HG02938 (cell line): Measurements from ENCODE around the gene CDC73.
"Not testable (repeated sequence)": the region's sequence is repeated elsewhere in the genome, so short reads cannot be mapped to it uniquely, and the experiment has no call there.

Experiments used
- ATAC-seq: cut with Tn5 transposase; IDR thresholded peaks from one replicate; pipeline ENCODE4 v1.9.1; 2021; ENCODE audit warnings: mild to moderate bottlenecking, moderate library complexity; ENCODE audit not compliant: unreplicated experiment

The CDC73 gene

DNA sequence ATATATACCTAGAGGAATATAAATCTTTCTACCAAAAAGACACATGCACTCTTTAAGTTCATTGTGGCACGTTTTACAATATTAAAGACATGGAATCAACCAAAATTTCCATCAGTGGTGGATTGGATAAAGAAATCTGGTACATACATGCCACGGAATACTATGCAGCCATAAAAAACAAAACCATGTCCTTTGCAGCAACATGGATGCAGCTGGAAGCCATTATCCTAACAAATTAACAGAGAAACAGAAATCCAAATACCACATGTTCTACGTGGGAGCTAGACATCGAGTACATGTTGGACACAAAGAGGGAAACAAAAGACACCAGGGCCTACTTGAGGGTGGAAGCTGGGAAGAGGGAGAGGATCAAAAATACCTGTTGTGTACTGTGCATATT lies 97.6 kb downstream of the CDC73 start:
- ATAC-seq: no peak

GRCh38 chr1:193221651-193222050 lies 99.8 kb downstream of the CDC73 start:
- ATAC-seq: no peak

DNA sequence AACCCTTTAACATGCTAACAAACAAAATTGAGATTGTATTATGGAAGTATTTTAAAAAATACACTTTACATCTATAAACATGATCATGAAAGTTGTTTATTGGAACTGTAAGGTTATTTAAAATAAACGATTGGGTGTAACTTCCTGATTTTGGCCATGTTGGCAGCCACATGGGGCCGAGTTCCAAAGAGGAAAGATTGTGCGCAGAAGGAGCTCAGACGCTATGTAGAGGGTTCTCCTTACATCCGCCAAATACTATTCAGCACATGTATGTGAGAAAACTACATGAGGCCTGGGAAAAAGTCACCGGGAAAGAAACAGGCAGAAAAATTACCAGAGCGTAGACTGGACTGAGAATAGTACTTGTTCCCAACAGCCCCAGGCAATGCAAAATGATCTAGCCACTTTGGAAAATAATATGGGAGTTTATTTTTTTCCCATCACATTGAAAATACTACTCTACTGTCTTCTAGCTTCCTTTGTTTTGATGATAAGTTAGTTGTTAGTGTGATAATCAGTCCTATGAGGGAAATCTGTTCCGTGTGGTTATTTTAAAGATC lies 100.3 kb downstream of the CDC73 start:
- no peak for ATAC-seq

GRCh38 chr1:193229136-193229535 lies 107.3 kb downstream of the CDC73 start:
- ATAC-seq: no peak

DNA sequence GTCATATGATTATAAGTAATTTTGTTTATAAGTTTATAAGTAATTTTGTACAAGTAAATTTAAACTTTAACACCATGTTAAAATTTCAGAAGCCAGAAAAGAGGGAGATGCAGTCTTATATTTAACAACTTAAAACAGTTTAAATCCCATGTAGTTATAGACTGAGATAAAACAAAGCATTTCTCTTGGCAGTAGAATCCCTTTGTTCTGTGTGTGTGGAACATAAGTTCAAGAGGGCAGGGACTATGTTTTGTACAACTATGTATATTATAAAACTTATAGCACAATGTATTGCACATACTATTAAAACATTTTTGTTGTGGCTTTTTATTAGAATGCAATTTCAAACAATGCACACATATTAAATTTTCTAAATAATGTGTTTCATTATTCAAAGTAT lies 109.3 kb downstream of the CDC73 start:
- ATAC-seq: not testable (repeated sequence)

GRCh38 chr1:193234530-193234929 lies 112.7 kb downstream of the CDC73 start:
- ATAC-seq: no peak

- ATAC-seq: no peak
These were observed 115.6 kb downstream of the CDC73 start for GRCh38 chr1:193237381-193237978.

- no peak for ATAC-seq
These were observed 118.8 kb downstream of the CDC73 start for GRCh38 chr1:193240609-193241008.

DNA sequence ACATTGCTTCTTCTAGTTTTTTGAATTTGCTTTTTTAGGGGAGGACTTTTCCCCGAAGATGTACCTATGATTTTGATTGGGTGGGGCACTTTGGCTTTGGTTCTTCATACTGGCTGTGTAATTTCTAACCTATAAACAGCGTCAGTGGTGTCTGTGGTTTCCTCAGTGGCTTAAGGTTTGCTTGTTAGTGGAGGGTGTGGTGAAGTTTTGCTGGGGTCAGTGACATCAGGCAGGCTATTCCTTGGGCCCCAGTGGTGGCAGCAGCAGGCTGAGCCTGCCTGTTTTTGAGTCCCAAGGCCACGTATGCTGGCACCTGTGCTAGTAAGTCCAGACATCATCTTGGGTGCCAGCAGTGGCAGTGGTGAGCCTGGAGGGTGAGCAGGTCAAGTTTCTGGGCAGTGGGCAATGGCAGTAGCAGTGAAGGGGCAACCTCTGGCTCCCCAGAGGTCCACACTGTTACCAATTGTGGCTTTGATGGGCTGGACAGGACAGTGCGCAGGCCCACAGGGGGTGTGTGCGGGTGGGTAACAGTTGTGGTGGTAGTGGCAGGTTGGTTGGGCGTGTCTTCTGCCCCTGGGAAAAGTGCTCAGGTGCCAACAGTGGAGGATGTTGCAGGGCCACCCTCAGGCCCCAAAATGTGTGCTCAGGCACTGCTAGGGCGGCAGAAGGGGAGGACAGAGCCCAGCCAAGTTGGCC lies 119.4 kb downstream of the CDC73 start:
- no peak for ATAC-seq

DNA sequence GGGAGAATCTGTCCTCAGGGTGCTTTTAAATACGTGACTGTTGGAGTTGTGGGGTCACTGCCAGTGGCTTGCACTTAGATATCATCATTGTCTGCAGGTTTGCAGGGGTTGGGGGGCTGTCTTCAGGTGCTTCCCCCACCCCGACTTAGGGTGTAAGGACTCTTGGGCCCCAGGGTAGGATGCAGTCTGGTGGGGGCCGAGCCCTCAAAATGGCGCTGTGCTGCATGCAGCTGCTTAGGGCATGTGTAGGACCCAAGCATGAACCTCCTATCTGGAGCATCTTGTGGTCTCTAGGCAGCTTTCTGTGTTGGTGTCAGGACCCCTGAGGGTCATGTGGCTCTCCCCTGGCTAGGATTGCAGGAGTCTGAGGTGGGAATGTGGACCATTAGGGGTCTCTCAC lies 120.2 kb downstream of the CDC73 start:
- ATAC-seq: no peak

- no peak for ATAC-seq
These were observed 127.4 kb downstream of the CDC73 start for GRCh38 chr1:193249187-193249586.

DNA sequence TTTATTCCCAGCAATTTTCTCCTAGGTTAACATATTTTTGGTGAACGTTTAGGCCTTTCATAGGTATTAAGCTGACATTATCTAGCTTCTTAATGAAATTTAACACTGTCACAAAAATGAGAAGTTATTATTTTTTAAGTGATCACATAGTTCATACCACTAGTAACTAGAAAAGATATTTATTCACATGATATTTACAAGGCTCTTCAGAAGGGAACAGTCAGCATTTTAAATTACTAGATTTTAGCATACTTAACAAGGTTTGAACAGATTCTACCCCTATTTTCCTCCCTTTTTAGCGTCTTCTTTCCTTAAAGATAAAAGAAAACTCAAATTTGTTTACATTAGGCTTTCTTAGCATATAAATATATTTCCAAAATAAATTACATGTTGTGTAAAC lies 130.1 kb downstream of the CDC73 start:
- no peak for ATAC-seq

GRCh38 chr1:193256019-193256418 lies 134.2 kb downstream of the CDC73 start:
- no peak for ATAC-seq

GRCh38 chr1:193259636-193260035 lies 137.8 kb downstream of the CDC73 start:
- no peak for ATAC-seq

DNA sequence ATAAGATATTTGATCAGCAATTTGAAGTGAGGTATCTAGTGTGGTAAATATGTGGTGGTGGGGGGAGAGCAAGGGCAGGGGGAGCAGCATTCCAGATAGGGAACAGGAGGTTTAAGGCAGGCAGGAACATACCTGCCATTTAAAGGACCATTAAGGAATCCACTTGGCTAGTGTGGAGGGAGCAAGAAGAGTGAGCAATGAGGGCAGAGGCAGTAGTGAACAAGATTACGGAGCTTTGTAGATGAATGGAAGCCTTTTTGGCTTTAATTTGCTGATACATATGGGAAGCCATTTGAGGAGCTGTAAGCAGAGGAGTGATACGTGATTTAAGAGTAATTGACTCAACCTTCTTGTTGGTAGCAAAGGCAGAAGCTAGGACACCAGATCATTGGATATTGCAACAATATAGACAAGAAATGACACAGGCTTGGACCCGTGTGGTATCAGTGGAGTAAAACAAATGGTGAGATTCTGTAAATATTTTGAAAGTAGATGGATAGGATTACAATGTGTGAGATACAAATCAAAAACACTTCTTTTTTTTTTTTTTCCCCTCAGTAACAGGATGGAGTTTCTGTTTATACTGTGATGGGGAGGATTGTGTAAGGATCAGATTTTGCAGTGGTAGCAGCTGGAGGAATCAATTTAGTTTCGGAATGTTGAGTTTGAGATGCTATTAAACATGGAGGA lies 138.4 kb downstream of the CDC73 start:
- ATAC-seq: no peak

GRCh38 chr1:193260896-193261295 lies 139.1 kb downstream of the CDC73 start:
- no peak for ATAC-seq

DNA sequence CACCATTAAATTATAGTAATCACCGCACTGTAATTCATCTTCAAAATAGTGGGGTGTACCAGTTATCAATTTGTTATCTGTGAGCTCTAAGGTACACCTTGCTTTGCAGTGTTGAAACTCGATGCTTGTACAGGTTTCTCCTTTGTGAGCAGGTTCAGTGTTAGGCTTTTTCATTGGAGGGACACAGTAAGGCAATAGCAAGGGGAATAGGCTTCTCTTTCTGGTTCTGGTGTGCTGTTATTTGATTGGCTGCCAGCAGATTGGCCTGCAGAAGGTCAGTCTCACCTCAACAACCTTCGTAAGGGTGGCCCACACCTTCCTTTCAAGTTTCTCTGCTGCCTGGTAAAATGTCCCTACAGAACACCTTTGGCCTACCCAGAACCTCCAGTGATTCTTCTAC lies 140.8 kb downstream of the CDC73 start:
- no peak for ATAC-seq

DNA sequence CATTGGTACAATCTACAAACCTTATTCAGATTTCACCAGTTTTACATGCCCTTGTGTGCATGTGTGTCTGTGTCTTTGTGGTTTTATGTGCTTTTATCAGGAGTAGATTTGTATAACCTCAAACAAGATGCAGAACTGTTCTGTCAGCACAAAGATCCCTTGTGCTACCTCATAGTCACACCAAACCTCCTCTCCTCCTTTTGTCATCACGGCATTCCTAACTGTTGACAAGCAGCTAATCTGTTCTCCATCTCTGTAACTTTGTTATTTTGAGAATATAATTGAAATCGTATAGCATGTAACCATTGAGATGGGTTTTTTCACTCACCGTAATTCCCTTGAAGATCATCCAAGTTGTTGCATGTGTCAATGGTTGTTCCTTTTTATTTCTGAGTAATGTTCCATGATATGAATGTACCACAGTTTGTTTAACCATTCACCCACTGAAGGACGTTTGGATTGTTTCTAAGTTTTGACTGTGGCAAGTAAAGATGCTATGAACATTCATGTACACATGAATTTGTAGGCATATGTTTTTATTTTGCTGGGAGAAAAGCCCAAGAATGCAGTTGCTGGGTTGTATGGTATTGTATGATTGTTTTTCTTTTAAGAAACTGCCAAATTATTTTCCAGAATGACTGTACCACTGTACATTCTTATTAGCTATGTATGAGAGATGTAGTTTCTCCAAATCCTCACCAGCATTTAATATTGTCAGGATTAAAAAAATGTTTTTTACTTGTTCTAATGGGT lies 142.7 kb downstream of the CDC73 start:
- no peak for ATAC-seq

GRCh38 chr1:193265716-193266115 lies 143.9 kb downstream of the CDC73 start:
- ATAC-seq: peak; percentile 68

DNA sequence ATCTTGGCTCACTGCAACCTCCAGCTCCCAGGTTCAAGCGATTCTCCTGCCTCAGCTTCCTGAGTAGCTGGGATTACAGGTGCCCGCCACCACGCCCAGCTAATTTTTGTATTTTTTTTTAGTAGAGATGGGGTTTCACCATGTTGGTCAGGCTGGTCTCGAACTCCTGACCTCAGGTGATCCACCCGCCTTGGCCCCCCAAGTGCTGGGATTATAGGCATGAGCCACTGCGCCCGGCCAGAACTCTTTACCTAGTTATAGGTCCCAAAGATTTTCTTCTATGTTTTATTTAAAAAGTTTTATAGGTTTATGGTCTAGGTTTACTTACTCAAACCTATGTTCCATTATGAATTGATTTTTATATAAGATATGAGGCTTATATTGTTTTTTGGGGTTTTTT lies 145.0 kb downstream of the CDC73 start:
- ATAC-seq: not testable (repeated sequence)

GRCh38 chr1:193270996-193271395 lies 149.2 kb downstream of the CDC73 start:
- ATAC-seq: peak; percentile 100
